ENCODE results near the gene TNFRSF14.
"Not testable (repeated sequence)": the region's sequence is repeated elsewhere in the genome, so short reads cannot be mapped to it uniquely, and the experiment has no call there.

Gene TNFRSF14

GRCh38 chr1:2554621-2555387 is 1.4 kb upstream of the TNFRSF14 start:
- peak; percentile 75 for DNase-seq

DNA sequence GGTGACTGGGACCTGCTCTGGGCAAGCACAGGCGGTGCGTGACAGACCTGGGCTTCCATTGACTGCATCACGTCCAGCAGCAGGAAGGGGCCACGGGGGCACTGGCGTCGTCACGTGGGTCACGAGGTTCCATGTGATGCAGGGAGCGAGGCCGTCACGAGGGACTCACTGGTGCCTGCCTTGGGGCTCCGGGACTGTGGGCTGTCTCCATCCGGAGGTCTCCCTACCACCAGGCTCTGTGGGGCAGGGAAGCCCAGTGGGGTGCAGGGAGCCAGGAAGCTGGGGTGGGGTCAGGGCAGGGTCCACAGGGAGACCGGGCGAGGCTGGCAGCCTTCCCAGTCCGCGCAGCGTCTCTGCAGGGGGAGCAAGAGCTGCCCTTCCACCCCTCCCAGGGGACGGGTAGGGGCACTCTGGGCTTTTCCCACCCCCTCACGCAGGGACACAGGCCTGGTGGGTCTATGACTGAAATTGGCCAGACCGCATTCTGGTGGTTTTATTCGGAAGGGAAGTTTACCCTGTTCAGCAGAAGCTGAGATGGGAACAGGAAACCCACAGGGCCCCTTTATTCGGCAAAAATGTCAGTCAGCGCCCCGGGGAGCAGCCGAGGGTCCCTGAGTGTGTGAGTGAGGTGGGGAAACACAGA is 416 bp upstream of the TNFRSF14 start:
- peak; percentile 86 to 87 for DNase-seq

DNA sequence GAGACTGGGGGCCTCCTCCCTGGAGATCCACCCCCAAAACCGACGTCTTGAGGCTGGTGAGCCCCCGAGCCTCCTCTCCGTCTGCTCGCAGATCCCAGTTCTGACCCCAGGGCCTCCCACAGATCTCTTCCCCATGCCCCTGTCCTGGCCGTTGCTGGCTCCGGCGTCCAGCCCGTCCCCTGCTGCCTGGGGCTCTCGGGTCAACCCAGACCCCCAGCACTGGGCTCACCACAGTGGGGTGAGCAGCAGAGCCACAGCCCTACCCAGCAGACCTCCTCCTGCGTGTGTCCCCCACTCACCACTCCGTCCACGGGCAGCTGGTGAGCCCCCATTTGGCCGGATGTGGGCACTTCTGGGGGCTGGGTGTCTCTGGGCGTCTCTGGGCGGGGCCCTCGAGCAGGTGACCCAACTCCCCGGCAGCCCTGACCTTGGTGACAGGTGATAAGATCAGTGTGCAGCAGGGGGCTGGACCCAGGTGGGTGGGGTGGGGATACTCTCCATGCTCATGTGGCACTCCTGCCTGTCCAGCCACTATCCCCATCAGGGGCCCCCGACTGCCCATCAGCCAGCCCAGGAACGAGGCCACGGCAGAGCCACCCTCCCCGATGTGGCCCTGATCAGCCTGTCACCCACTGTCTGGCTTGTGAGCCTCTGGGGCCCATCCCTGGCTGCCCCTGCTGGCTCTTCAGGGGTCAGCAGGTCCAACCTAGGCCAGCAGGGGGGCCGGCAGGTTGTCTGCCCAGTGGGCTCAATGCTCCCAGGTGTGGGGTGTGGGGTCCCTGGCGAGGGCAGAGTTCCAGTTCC is 709 bp downstream of the TNFRSF14 start:
- peak; percentile 62 to 65 for DNase-seq

DNA sequence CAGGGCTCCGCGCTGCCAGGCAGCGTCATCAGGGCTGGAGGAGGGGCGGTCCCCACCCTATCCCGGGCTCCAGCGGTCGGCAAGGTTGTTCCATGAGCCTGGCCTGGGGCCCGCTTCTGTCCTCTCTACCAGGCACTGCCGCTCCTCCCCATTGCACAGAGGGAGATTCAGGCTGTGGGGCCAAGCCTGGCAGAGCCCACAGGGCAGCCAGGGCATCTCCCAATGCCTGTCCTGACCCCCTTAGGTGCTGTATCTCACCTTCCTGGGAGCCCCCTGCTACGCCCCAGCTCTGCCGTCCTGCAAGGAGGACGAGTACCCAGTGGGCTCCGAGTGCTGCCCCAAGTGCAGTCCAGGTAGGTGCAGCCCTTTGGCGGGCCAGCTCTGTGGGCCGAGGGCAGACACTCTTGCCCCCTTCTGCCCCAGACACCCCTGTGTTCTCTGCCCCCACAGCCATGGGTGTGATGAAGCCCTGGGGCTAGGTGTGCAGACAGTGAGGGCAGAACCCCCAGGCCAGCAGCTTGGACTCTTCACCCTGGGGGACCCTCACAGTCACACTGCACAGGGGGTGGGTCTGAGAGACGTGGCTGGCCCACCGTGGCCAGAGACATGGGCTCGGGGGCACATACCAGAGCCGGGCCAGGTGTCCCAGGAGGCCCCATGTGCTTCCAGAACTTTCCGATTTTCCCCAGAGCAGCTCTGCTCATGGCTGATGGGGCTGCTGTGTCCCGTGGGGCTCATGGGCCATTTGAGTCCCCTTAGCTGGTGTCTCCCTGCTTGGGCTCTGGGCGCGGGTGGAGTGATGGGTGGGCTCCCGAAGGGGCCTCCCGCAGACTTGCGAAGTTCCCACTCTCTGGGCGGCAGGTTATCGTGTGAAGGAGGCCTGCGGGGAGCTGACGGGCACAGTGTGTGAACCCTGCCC is 1.6 kb downstream of the TNFRSF14 start:
- DNase-seq, result no peak

DNA sequence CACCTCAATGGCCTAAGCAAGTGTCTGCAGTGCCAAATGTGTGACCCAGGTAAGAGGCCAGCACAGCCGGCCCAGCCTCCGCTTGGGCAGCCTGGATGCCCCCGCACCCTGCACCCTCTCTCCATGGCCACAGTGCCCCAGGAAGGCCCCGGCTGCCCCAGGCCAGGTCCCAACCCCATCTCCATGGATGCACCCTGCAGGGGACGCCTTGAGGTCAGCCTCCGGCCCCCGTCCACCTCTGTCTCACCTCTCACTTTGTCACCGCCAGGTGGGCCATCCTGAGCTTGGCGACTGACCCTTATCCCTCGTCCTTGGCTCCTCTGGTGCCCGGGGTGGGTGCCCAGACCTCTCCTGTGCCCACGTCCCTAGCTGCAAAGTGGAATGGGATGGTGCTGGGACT is 2.2 kb downstream of the TNFRSF14 start:
- DNase-seq, result no peak

- DNase-seq, result no peak
Observed at GRCh38 chr1:2558861-2559260, 2.7 kb downstream of the TNFRSF14 start.

- DNase-seq, result no peak
Observed at GRCh38 chr1:2559509-2560298, 3.5 kb downstream of the TNFRSF14 start.

DNA sequence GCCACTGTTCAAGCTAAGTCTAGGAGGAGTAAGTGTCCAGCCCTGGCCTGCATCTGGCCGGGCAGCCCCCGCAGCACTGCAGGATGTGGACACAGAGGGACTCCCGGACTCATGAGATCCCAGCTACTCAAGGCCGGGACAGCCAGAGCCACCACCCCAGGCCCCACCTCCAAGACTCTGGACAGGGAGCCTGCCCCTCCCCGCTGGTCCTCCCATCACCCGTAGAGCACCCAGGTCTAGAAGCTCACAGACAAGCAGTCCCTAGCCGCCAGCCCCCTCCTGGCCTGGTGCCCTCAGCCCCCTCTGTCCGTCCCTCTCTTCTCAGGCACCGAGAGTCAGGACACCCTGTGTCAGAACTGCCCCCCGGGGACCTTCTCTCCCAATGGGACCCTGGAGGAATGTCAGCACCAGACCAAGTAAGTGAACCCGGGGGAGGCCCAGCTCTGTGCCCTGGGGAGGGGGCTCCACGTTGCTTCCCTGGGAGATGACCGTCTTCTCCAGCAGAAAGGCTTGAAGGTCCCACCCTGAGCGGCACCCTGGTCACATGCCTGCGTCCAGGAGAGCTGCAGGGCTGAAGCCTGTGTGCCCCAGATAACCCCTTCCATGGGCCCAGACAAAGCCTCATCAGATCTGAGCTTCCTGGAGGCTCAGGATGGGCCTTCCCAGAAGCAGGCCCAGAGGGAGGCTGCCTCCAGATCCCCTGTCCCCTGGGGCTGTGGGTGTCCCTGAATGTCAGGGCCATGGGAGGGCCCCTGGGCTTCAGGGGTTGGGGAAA is 4.3 kb downstream of the TNFRSF14 start:
- DNase-seq, result no peak

GRCh38 chr1:2561446-2561845 is 5.3 kb downstream of the TNFRSF14 start:
- no peak for DNase-seq

DNA sequence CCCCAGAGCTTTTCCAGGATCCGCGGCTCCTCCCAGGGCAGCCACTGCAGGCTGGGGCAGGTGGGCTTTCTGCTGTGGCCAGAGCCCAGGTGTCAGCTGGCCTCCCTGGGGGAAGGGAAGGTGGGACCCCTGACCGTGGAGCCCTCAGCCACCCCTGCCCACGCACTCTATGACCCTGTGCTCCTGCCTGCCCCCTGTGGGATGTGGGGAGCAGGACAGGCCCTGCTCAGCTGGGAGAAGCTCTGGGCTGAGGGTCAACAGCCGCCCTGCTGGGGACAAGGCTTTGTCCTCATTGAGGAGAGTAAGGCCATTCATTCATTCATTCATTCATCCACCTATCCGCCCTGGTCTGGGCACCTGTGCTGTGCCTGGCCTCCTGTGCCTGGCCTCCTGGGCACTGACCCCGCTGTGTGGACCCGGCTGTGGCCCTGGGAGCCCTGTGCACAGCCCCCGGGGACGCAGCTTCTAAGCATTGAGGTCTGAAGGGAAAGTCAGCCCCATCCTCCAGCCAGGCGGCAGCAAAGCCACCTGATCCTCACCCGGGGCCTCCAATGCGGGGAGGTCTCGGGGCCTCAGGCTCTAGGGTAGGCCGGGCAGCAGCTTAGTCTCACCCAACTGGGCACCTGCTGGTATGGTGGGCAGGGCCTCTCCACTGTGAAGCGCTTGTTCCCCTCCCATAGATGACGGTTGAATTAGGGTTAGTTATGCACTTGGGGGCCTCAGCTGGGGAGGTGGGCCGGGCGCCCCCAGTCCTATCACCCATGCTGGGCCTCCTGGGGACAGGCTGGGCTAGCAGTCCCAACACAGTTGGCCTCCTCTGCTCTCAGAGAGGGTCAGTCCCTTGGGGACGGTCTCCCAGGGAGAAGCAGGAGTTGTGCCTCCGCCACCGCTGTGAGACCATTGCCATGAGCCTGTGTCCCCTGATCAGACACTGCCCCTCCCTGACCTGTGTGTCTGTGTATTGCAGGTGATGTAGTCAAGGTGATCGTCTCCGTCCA is 6.0 kb downstream of the TNFRSF14 start:
- DNase-seq, result peak; percentile 64 to 66

GRCh38 chr1:2563205-2563604 is 7.0 kb downstream of the TNFRSF14 start:
- DNase-seq, result no peak

- DNase-seq, result no peak
Observed at GRCh38 chr1:2564006-2564814, 8.0 kb downstream of the TNFRSF14 start.

GRCh38 chr1:2564815-2565374 is 8.7 kb downstream of the TNFRSF14 start:
- no peak for DNase-seq

GRCh38 chr1:2566101-2567045 is 10.2 kb downstream of the TNFRSF14 start:
- no peak for DNase-seq

DNA sequence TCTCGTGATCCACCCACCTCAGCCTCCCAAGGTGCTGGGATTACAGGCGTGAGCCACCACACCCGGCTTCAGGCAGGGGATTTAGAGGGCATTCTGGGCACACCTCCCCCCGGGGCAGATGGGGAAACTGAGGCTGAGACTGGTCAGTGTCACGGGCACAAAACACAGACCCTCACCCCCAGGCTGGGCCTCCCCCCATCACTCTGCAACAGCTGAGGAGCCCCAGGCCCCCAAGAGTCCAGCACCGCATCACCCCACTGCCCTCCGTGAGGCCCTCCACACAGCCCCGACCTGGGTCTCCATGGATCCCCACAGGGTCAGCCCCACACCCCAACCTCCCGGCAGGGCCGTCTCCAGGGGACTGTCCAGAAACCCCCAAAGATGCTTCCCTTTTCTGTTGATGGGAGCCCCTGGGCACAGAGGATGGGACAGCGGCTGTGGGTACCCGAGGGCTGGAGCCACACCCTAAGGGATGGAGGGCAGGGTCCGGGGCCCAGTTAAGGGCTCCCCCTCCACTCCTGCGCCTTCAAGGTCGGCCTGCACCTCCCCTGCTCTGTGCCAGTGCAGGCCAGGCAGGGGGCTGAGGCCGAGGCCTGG is 11.0 kb downstream of the TNFRSF14 start:
- no peak for DNase-seq

DNA sequence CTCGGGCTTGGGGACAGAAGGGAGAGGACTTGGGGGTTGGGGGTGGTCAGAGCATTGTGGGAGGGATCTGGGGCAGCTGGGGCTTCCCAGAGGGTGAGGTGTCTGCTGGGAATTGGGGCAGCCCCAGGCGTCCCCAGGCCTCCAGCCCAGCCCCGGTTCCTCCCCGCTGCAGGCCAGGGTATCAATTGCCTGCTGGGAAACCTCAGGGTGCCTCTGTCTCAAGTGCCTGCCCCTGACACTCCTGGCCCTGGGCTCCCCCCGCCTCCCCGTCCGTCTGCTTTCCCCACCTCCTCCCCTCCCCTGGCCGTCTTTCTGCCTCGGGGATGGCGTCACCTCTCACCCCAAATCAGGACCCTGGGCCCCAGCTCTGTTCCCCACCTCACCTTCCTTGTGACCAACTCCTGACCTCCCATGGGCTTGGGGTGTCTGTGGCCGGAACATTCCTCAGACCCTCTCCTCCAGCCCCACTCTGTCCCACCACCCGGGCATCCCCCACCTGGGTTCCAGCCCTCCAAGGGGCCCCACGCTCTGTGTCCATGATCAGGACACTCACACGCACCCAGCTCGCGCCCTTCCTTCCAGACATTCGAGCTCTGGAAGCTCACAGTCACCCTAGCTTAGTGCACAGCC is 12.1 kb downstream of the TNFRSF14 start:
- not testable (repeated sequence) for DNase-seq
